ENCODE data around the gene IL32.

DNA sequence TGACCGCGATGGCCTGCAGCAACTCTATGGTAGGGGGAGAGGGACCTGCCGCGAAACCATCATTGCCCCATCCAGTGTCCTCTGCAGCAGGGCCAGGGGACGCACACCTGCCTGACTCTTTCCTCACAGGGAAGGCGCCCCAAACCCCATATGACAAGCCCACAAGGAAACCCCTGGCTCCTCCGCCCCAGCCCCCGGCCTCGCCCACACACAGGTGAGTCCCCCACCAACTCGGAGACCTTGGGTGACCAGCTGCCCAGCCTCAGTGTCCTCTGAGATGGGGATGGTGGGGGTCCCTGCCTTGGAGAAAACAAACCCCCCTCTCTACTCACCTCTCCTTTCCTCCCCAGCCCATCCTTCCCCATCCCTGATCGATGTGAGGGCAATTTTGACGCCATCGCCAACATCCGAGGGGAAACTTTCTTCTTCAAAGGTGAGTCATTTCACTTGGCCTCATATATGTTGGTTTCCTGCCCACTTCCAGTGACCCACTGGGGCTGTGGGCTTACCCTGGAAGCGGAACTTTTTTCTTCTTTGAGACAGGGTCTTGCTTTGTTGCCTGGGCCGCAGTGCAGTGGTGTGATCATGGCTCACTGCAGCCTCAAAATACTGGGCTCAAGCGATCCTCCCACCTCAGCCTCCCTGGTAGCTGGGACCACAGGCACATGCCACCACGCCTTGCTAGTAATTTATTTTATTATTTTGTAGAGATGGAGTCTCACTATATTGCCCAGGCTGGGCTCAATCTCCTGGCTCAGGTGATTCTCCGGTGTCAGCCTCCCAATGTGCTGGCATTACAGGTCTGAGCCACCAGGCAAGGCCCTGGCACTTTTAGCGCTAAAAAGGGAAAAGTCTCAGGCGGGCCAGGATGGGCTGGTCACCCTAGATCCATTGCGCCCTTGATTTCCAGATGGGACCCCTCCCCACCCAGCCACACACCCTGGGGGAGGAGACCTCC lies 8.0 kb upstream of the IL32 start:
- TF ChIP-seq ZKSCAN1 (IDR thresholded peaks at IDR 0.05; ENCODE audit: low read depth, low read length) (no peak), REST (IDR thresholded peaks at IDR 0.05; ENCODE audit: borderline replicate concordance) (no peak), REST (CRISPR knock-in tag; IDR thresholded peaks at IDR 0.05; ENCODE audit: low read depth) (no peak), TSHZ1 (CRISPR knock-in tag; IDR thresholded peaks at IDR 0.05) (no peak), MTA3 (IDR thresholded peaks at IDR 0.05; ENCODE audit: borderline replicate concordance) (no peak), ETV6 (IDR thresholded peaks at IDR 0.05; ENCODE audit: borderline replicate concordance in 1 of 2, low read depth in 2 of 2, low read length in 1 of 2) (no peak), ETV6 (CRISPR knock-in tag; IDR thresholded peaks at IDR 0.05; ENCODE audit: borderline replicate concordance) (no peak), CEBPB (tag; IDR thresholded peaks at IDR 0.05) (no peak), ZNF57 (CRISPR knock-in tag; IDR thresholded peaks at IDR 0.05) (no peak), MAZ (CRISPR knock-in tag; conservative IDR thresholded peaks at IDR 0.05 in 1 of 2, IDR thresholded peaks at IDR 0.05 in 1 of 2) (no peak), ZNF239 (CRISPR knock-in tag; IDR thresholded peaks at IDR 0.05) (no peak), RAD51 (IDR thresholded peaks at IDR 0.05; ENCODE audit: borderline replicate concordance, low read depth) (no peak), CREM (IDR thresholded peaks at IDR 0.05; ENCODE audit: low read depth) (no peak), TCFL5 (CRISPR knock-in tag; conservative IDR thresholded peaks at IDR 0.05) (no peak)
